PFSK-1 (cell line): ENCODE data around the gene PTGFRN.

Experiments
- FOXP2 ChIP-seq: optimal IDR thresholded peaks from 2 replicates; pipeline ENCODE3; 2011; ENCODE audit warnings: borderline replicate concordance, control low read depth, inconsistent platforms; ENCODE audit not compliant: insufficient read depth; ENCODE audit errors: extremely low read length, extremely low read depth
- POLR2AphosphoS5 ChIP-seq: IDR thresholded peaks from 2 replicates; pipeline ENCODE4 v1.6.1; 2012; ENCODE audit warnings: low read depth, mild to moderate bottlenecking, control low read depth, low read length, moderate library complexity
- SIN3A ChIP-seq: IDR thresholded peaks from 2 replicates; pipeline ENCODE4 v1.6.1; 2012; ENCODE audit warnings: mild to moderate bottlenecking, low read length, moderate library complexity, borderline replicate concordance; ENCODE audit not compliant: insufficient read depth
- TAF1 ChIP-seq: IDR thresholded peaks from 2 replicates; pipeline ENCODE4 v1.6.1; 2012; ENCODE audit warnings: low read length, control low read depth, borderline replicate concordance; ENCODE audit not compliant: insufficient read depth
- TF ChIP-seq, protein P1 (sequence below), 2 experiments: IDR thresholded peaks; 2 replicates each; pipeline versions ENCODE4 v1.6.1 to v1.8.0; 2011 to 2012; ENCODE audit warnings: low read depth in 2 of 2, low read length in 2 of 2, control low read depth in 1 of 2, inconsistent platforms in 1 of 2, mild to moderate bottlenecking in 1 of 2, moderate library complexity in 1 of 2; ENCODE audit not compliant: insufficient read depth in 1 of 2

Gene PTGFRN

DNA sequence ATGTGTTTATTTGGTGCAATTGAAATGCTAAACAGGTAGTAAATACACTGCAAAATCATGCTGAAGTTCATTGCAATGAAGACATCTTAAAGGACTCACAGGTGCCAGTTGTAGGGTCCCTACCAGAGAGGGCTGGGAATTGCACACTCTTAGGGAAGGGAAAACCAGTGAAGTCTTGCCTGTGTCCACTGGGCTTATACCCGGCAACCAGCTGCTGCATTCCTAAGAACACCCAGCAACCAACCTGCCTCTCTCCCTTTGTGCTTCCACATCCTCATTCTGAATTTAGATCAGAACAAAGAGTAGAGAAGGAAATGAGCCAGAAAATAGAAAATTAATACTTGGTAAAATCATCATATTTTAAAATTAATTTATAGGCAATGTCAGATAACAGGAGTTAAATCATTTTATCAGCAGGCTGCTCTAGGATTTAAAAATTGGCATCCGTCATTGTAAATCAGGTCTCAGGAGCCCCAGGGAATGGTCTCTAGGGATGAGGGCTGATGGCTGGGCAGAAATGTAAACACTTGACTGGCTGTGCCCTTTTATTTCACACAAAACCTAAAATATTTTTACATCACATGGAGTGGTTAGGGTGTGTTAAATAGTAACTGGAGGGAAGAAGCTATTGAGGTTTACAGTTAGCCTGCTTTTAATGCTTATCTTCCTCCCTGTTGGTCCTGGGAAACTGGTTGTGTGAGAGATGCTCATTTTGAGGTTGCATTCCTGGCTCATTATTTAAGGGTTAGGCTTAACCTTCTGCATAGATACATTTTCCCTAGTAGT is 31.3 kb downstream of the PTGFRN start:
- no peak for TF ChIP-seq TAF1
- TF ChIP-seq, protein P1, sequence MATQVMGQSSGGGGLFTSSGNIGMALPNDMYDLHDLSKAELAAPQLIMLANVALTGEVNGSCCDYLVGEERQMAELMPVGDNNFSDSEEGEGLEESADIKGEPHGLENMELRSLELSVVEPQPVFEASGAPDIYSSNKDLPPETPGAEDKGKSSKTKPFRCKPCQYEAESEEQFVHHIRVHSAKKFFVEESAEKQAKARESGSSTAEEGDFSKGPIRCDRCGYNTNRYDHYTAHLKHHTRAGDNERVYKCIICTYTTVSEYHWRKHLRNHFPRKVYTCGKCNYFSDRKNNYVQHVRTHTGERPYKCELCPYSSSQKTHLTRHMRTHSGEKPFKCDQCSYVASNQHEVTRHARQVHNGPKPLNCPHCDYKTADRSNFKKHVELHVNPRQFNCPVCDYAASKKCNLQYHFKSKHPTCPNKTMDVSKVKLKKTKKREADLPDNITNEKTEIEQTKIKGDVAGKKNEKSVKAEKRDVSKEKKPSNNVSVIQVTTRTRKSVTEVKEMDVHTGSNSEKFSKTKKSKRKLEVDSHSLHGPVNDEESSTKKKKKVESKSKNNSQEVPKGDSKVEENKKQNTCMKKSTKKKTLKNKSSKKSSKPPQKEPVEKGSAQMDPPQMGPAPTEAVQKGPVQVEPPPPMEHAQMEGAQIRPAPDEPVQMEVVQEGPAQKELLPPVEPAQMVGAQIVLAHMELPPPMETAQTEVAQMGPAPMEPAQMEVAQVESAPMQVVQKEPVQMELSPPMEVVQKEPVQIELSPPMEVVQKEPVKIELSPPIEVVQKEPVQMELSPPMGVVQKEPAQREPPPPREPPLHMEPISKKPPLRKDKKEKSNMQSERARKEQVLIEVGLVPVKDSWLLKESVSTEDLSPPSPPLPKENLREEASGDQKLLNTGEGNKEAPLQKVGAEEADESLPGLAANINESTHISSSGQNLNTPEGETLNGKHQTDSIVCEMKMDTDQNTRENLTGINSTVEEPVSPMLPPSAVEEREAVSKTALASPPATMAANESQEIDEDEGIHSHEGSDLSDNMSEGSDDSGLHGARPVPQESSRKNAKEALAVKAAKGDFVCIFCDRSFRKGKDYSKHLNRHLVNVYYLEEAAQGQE (IDR thresholded peaks at IDR 0.05; ENCODE audit: insufficient read depth in 1 of 2, low read depth in 2 of 2, low read length in 2 of 2), result no peak
- no peak for TF ChIP-seq SIN3A
- TF ChIP-seq FOXP2, result no peak
- no peak for TF ChIP-seq POLR2AphosphoS5

DNA sequence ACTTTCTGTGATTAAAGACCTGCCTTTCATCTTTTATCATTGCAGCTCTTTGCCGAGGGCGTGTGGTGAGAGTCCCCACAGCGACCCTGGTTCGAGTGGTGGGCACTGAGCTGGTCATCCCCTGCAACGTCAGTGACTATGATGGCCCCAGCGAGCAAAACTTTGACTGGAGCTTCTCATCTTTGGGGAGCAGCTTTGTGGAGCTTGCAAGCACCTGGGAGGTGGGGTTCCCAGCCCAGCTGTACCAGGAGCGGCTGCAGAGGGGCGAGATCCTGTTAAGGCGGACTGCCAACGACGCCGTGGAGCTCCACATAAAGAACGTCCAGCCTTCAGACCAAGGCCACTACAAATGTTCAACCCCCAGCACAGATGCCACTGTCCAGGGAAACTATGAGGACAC is 32.0 kb downstream of the PTGFRN start:
- TF ChIP-seq SIN3A, result no peak
- no peak for TF ChIP-seq FOXP2
- TF ChIP-seq POLR2AphosphoS5, result no peak
- no peak for TF ChIP-seq TAF1
- TF ChIP-seq, protein P1 (IDR thresholded peaks at IDR 0.05; ENCODE audit: insufficient read depth in 1 of 2, low read depth in 2 of 2, low read length in 2 of 2), result no peak

GRCh38 chr1:116942344-116942743 is 32.6 kb downstream of the PTGFRN start:
- TF ChIP-seq SIN3A (no peak), POLR2AphosphoS5 (no peak)
- TF ChIP-seq, protein P1 (IDR thresholded peaks at IDR 0.05; ENCODE audit: insufficient read depth in 1 of 2, low read depth in 2 of 2, low read length in 2 of 2), result no peak

GRCh38 chr1:116943438-116943837 is 33.7 kb downstream of the PTGFRN start:
- TF ChIP-seq SIN3A, result no peak
- no peak for TF ChIP-seq POLR2AphosphoS5
- no peak for TF ChIP-seq TAF1
- TF ChIP-seq FOXP2, result no peak
- TF ChIP-seq, protein P1 (IDR thresholded peaks at IDR 0.05; ENCODE audit: insufficient read depth in 1 of 2, low read depth in 2 of 2, low read length in 2 of 2), result no peak

GRCh38 chr1:116944613-116945012 is 34.9 kb downstream of the PTGFRN start:
- no peak for TF ChIP-seq FOXP2
- TF ChIP-seq POLR2AphosphoS5, result no peak
- TF ChIP-seq, protein P1 (IDR thresholded peaks at IDR 0.05; ENCODE audit: insufficient read depth in 1 of 2, low read depth in 2 of 2, low read length in 2 of 2), result no peak
- TF ChIP-seq TAF1, result no peak
- no peak for TF ChIP-seq SIN3A
